HG03460 (cell line): ENCODE data around the gene IGSF21.

Experiments used
- ATAC-seq: cut with Tn5 transposase; IDR thresholded peaks from one replicate; pipeline ENCODE4 v1.9.1; 2021; ENCODE audit not compliant: unreplicated experiment

Gene IGSF21

GRCh38 chr1:18119289-18119688 is 11.7 kb downstream of the IGSF21 start:
- ATAC-seq = no peak

- no peak for ATAC-seq
Observed at GRCh38 chr1:18119771-18120377, 12.3 kb downstream of the IGSF21 start.

DNA sequence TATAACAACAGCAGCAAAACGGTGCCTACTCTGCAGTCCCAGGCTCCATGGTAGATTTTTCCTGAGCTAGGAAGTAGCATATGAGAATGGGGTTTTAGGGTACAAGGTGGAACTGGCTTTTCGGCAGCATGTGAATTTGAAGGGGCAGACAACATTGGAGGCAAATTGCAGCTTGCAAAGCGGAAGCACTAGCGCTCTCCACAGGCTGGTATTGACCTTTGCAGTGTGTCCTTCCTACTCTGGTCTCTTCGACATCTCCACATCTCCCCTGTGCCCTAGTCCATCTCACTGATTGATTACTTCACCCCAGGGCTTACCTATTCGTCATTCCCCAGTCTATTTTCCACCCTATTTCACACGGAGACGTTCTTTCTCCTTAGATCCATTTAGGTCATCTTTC is 13.0 kb downstream of the IGSF21 start:
- ATAC-seq = no peak

DNA sequence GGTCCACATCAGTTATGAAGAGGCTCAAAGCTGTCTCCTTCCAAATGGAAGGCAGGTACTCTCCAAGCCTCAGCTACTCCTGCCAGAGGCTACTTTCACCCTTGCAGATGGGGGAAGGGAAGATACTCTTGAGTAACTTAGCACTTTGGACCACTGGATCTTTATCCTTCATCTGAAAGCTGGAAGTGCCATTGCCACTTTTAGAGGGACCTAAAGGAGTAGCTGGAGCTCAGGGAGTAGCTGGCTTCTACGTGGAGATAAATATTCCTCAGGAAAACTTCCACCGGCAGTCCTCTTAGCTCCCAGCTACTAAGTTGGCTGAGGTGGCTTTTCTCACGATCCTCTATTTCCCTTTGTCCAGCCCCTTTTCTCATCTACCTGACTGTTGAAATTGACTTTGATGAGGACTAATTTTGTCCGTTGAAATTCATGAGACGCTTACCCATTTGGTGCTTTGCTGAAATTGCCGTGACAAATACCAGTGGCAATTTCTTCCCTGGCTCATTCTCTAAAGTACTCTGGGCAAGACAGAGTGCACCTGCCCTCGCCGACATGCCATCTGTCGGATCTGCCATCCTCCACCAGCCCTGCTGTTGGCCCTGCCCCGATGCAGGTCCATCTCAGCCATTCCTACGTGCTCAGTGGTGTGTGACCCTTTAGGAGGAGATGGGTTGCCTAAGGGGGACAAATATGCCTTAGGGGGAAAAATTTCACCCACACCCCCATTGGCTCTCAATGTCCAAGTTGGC is 13.6 kb downstream of the IGSF21 start:
- no peak for ATAC-seq

DNA sequence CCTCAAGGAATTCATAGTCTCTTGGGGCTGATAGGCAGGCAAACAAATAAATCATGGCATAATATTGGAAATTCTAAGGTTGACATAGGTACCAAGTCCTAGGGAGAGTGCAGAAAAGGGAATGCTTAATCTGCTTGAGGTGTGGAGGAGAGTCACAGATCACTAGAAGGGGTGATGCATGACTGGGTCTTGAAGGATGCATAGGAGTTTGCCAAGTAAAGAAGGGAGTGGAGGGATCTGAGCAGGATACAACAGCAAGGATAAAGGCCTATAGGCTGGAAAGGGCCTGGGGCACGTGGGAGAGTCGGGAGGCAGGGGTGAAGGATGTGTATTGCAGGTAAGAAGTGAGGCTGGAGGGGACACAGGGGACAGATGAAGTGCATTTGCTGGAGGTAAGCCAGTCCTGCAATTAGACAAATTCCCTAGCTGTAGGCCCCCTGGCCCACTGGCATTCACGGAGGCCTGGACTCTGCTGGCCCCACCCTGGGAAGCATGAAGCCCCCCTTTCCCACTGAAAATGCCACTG is 15.9 kb downstream of the IGSF21 start:
- ATAC-seq = no peak

- ATAC-seq = no peak
Observed at GRCh38 chr1:18124977-18125376, 17.4 kb downstream of the IGSF21 start.

DNA sequence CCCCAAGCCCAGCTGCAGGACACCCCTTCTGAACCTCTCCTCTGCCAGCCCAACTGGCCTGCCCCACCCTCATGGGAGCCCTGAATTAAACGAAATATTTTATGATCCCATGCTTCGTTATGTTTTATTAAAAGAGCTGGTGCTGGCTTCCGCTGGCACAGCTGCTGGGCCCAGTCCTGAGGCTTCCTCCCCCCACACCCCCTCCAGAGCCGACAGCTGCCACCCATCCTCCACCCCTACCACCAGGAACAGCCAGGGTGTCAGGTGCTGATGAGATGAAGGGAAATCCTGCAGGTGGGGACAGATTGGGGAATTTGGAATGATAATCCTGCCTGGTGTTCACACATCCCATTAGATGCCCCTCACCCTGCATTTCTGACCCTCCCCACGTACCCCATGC is 19.0 kb downstream of the IGSF21 start:
- no peak for ATAC-seq

- no peak for ATAC-seq
Observed at GRCh38 chr1:18128298-18128697, 20.7 kb downstream of the IGSF21 start.

DNA sequence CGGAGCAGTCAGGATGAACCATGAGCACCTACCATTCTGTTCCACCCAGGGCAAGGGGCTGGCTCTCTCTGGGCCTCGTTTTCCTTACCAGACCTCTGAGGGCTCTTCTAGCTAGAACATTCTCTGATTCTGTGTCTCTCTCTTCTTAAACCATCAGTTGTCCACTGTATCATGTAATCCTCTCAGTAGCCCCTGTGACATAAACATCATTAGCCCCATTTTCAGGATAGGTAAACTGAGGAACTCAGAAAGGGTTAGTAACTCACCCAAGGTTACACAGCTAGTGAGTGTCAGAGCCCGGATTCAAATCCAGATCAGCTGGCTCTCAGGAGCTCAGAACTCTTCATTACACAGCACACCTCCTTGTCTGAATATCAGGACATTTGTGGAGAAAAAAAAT is 22.8 kb downstream of the IGSF21 start:
- ATAC-seq = no peak

- no peak for ATAC-seq
Observed at GRCh38 chr1:18132022-18132710, 24.6 kb downstream of the IGSF21 start.

GRCh38 chr1:18132711-18133541 is 25.3 kb downstream of the IGSF21 start:
- ATAC-seq = no peak

DNA sequence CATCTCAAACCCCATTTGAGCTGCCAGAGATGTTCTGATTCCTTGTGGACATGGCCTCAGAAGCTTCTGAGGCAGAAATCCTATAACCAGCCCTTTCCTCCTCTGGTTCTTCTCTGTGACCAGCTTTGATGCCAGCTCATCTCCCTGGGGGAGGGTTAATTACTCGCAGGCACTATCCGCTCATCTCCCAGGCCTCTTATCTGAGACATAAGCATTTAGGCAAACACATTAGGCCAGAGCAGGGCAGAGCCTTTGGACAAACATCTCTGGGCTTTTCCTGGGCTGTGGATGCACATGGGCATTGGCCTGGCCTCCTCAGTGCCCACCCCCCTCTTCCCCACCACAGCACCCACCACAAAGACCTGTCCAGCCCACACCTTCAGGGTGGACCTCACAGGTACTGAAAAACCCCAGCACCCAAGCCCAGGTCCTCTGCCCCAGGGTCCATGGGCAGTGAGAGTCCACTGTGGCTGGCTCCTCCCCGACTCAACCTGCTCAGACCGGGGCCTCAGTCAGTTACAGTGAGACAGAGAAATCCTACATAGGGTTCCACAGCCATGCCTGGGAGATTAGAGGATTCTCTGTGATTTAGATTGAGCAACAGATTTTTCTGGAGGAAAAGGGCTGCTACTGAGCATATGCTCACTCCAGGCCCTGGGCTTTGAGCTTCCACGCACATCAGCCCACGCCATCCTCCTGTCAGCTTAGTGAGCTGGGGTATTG is 26.9 kb downstream of the IGSF21 start:
- ATAC-seq = no peak

DNA sequence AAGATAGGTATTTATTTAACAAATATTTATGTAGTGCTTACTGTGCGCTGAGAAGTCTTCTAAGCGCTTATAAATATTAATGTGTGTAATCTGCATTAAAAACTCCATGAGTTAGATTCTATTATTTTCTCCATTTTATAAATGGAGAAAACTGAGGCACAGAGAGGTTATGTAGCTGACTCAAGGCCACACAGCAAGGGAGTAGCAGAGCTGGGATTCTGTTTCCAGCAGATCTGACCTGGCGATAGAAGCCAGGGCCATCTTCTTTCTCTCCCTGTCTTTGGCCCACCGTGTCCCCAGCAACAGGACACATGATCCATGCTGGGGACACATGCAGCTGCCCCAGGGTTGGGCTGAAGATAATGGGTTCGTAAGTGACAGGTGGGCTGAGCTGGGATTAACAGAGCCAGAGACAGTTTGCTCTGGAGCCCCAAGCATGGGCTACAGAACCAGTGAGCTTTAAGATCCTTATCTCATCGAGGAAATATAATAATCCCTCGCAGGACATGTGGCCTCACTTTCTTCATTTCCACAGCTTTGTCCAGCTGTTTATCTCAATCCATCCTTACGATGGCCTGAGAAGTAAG is 30.3 kb downstream of the IGSF21 start:
- no peak for ATAC-seq

- ATAC-seq = no peak
Observed at GRCh38 chr1:18139198-18139981, 31.8 kb downstream of the IGSF21 start.

GRCh38 chr1:18140411-18140810 is 32.8 kb downstream of the IGSF21 start:
- ATAC-seq = no peak

GRCh38 chr1:18141661-18142060 is 34.1 kb downstream of the IGSF21 start:
- no peak for ATAC-seq

DNA sequence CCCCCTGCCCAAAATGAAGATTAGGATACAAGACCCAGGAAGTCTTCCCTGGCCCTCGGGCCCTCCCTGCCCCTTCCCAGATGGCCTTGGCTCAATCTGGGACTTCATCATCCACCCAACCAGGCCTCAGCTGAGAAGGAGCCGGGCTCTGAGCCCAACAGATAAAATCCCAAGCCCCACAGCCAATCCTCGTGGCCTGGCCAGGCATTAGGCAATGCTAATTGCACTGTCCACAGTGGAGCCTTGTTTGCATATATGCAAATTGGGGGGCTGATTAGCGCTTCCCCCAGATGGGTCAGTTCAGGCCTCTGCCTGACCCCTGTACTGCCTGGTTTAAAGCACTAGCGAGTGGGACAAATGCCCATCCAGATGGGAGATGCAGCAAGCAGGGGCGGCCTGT is 34.9 kb downstream of the IGSF21 start:
- ATAC-seq = no peak

DNA sequence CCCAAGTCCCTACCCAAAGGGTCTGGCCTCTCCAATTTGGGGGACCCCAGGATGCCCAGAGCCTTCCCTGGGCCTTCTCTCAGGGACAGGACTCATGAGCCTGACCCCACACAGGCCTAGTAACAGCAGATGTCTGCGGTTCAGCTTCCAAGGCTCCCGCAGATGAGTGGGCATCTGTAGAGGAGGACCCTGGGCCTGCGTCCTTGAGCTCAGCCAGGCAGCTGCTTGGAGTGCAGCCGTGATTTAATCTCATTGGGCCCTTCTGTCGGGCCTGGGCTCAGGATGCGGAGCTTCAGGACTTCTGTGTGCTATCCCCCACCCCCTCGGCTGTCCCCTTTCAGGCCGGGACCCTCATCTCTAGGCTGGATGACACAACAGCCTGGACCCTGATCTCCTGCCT is 35.4 kb downstream of the IGSF21 start:
- ATAC-seq = no peak

DNA sequence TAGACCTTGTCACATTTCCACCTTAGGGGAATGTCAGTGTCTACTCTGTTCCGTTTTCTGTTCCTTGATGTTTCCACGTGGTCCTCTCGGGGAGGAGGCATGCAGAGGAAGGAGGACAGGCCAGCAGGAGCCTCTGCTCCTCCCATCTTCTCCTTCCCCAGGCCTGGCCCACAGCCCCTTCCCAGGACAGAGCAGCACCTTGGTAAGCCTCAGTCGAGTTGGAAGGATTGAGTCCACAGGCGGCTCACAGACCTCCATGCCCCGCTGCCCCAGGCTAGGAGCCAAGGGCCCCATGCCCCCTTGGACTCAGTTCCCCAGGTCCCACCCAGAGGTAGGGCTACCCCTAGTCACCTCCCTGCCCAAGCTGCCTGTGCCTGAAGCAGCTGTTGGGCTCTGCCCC is 36.5 kb downstream of the IGSF21 start:
- ATAC-seq = no peak
